Left cardiac atrium (tissue), 4 donors: ENCODE data around the gene UQCC2. TPM values are rescaled to one million over a fixed set of nuclear protein-coding genes. Genes with fewer than 3 reads are reported as not detected.

Experiments used
- ATAC-seq, 2 donors: fragments of 200-7000 bp; cut with Tn5 transposase; one replicate each; pipeline ENCODE4 v1.9.1; 2020; ENCODE audit warnings: mild to moderate bottlenecking in 2 of 2, moderate library complexity in 2 of 2
- DNase-seq: peaks from one replicate; pipeline ENCODE4 v3.0.0-alpha.2; 2020
- intact Hi-C, 2 donors: fragments of 100-400 bp; cut with DNase I; formaldehyde crosslinking; loops; one replicate each; pipeline versions ENCODE4 v1.14.1 to v1.15.1; 2022 to 2023
- total RNA-seq, 2 donors: library from RNA; stranded (reverse); fragmentation: NEBNext Ultra II Directional; extraction: Animal tissue kit (Norgen Biotek cat#: 25700); gene quantifications; one replicate each; pipeline ENCODE4 v1.2.1, GENCODE V29; 2021
- donor health status: DM: no; HTN: yes; CAD: no.
- donor health status: DM: no; HTN: yes; CAD: no; lungs with severe emphysema.
- donor health status: DM: yes; HTN: yes; CAD: no.
- donor health status: Dilated cardiomyopathy.

Gene UQCC2
- total RNA-seq, 2 donors from 2014 or later, result 183 to 203 TPM

DNA sequence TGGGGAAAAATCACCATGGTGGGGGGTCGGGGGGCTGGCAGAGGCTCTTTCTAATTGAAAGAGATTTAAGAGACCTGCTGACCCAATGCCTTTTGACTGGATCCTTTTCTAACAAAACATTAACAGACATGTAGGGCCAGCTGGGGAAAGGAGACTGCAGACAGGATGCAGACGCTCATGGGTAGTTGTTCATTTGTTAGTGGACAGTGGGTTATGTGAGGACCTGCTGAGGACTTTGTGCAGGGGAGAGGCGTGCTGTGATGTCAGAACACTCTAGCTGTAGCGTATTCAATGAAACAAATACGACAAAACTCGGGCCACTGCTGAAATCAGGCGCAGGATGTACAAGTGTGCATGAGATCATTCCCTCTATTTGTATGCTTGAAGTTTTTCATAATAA is 34.0 kb upstream of the UQCC2 start:
- DNase-seq (no peak), ATAC-seq (no peak)
- intact Hi-C loops, result loop anchor here in 1 of 2 donors (2.0 kb wide), 1 partner anchor 17 kb away; no protein-coding TSS in a partner anchor

DNA sequence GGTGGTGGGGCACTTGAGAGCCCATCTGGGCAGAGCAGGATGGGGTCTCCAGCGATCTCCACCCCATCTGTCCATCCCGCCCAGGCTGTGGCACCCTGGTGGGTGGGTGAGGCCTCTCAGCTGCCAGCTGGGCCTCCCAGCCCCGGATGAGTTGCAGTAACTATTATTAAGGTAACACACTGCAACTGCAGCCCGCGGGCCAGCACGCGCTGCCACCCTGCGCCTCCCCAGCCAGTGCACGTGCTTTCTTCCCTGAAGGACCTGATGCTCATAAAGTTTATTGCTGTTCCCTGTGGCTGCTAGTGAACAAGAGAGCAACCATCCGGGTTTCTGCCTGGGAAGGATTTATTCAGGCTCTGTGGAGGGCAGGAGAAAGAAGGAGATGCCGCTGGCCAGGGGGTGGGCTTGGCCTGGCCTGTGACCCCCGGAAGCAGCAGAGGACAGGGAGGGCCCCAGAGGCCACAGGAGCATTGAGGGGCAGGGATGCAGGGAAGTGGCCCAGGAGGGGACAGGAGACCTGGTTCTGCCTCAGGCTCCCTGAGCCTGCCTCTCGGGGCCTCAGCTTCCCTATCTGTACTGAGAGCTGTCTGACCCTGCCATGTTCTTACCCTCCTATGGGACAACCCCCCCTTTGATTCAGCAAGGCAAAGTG is 33.5 kb upstream of the UQCC2 start:
- DNase-seq (no peak), ATAC-seq (no peak)
- intact Hi-C loops, result loop anchor here in 1 of 2 donors (2.0 kb wide), 1 partner anchor 18 kb away; no protein-coding TSS in a partner anchor

DNA sequence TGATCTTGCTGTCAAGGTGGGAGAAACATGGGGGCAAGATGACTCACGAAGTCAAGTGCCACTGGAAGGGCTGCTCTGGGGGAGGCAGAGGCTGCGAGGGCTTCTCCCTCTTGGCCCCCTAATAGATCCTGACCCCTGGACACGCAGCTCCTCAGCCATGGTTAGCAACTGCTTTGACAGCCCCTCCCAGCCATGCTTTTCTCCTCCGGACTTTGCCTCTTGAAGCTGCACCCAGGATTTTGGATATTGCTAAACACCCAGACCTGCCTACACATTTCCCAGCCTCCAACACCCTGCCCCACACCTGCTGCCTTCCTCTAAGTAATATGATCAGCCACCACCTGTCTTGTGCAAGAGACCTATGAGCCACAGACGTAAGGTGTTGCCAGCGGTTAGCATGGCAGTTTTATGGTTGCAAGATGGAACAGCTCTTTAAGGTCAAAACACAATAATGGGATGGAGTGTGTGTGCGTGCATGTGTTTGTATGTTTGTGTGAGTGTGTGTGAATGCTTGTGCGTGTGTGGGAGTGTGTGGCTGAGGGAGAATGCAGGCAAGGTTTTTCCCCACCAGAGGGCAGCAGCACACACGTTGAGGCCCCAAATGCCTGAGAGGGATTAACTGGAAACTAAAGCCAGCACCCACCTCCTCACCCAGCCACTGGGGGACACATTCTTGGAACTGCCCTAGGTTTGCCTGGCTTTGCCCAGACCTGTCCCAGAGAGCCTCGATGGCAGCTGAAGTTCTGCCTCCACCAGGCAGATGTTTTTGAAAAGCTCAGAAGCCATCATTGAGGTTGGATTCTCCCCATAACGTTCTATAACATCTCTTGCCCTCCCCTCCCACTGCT is 32.7 kb upstream of the UQCC2 start:
- intact Hi-C loops, result loop anchor here in 1 of 2 donors (2.0 kb wide), 1 partner anchor 19 kb away; no protein-coding TSS in a partner anchor
- ATAC-seq, result peak; percentile 33 to 38
- peak; percentile 76 for DNase-seq

DNA sequence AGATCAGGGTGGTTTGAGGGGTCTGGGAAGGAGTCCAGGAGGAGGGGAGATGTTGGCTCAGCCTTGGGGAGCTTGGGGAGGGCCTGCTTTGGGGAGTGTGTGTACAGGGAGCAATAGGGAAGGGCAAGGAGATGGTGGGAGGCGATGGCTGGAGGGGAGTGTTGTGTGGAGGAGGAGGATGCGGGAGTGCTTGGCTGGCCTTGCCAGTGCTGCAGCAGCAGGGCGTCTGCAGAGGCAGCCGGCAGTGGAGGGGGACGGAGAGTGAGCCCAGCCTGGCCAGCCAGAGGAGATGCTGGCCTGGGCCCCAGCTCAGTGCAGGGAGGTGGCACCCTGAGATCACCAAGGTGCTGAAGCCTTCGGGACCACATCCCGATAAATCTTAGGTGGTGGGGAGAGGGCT is 31.3 kb upstream of the UQCC2 start:
- DNase-seq (no peak), ATAC-seq (peak in 1 of 2 donors; percentile 3)
- intact Hi-C loops, result no loop called here

DNA sequence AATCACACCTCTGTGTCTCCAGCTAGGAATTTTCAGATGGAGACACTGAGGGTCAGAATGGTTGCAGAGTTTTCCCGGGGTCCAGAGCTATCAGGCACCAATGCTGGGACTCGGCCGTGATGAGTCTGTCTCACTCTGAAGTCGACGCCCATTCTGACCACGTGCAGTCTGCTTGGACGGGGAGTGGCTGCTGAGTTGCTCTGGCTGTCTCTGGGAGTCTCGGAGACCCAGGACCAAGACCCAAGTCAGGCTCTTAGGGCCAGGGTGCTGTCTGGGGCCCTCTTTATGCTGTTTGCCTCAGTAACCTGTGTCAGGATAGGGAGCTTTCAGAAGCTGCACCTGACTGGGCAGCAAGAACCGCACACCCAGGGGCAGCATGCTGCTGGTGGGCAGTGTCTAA is 30.6 kb upstream of the UQCC2 start:
- intact Hi-C loops, result no loop called here
- ATAC-seq, result no peak

DNA sequence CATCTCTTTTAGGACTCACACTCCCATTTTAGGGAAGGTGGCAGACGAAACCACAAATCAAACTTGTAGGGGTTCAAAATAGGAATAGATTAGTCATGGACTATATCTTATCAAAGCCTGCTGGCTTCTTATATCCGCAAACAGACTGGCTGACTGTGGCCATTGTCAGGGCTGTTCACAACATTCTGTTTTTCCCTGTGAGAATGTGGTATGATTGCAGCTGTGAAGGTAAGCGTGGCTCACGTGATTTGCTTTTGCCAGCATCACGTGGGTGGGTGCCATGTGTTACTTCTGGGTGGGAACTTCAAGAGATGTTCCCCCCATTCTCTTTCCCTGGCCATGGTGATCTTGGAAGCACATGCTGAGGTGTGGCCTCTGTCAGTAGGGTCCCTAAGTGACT is 29.3 kb upstream of the UQCC2 start:
- no peak for DNase-seq
- ATAC-seq, result no peak
- intact Hi-C loops, result no loop called here

More for the DNA sequence above, 30.6 kb upstream of the UQCC2 start:
- DNase-seq, result no peak

DNA sequence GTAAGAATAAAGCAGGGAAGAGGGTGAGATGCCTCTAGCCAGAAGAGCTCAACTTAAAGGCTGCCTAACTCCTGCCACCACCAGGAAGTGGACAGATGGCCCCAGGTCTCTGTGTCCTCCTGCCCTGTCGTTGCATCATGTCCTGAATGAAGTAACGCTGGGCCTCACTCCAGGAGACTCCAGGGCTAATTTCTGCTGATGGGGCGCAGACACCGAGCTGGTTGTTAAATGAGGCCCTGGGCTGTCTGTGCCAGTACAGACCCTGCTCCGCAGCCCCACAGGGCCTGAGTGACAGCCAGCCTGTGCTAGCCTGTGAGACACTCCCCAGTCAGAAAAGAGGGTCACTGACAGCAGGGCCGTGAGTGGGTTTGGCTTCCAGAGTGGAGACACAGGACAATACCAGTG is 28.7 kb upstream of the UQCC2 start:
- intact Hi-C loops, result no loop called here
- ATAC-seq, result peak in 1 of 2 donors; percentile 6
- no peak for DNase-seq

DNA sequence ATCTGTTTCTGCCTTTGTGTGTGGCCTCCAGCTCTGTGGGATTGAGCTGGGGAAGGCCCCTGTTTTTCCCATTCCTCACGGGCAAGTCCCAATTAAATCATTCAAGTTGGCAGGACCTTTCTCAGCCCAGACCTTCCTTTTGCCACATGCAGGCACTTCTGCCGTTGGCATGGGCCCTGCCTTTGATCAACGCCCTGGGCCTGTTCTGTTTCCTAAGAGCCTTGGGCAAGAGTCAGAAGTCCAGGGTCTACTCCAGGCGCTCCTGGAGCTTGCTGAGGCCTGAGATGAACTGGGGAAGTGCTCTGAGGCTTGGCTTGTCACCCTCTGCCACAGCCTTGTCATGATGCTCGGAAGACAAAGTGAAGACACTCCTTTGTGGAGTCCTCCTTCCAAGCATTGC is 28.1 kb upstream of the UQCC2 start:
- ATAC-seq (no peak), DNase-seq (no peak)
- intact Hi-C loops, result no loop called here

DNA sequence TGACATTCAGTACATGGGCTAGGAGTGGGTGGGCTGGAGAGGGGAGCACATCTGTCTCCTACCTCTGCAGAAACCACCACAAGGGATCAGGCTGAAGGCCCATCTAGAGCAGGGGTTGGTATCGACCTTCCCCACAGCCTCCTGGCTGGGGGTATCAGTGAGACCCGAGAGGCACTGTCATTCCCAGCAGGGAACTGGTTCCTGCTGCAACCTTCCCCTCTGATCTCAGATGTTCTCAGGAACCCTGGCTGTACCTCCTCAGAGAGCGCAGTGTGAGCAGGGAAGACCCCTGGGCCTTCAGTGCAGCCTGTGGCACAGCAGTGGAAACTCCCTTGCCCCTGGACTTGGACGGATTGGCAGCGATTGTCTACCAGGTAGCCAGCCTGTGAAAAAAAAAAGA is 27.4 kb upstream of the UQCC2 start:
- DNase-seq, result no peak
- intact Hi-C loops, result no loop called here
- ATAC-seq, result no peak

DNA sequence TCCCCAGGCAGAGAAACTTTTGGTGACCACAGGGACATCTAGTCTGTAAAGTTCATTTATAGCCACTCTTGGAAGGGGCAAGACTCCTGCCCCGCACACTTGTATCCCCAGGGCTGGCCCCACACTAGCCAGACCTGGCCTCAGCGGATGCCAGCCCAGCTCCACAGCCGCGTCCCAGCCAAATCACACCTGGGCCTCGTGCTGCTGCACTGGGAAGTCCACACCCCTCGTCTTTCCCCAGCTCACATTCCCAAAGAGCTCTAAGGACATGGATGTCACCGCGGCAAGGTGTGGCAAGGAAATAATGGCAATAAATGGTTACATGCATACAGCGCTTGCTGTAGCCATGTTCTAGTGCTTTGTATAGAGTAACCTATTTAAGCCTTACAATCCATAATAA is 26.7 kb upstream of the UQCC2 start:
- DNase-seq (no peak), ATAC-seq (no peak)
- intact Hi-C loops, result no loop called here

DNA sequence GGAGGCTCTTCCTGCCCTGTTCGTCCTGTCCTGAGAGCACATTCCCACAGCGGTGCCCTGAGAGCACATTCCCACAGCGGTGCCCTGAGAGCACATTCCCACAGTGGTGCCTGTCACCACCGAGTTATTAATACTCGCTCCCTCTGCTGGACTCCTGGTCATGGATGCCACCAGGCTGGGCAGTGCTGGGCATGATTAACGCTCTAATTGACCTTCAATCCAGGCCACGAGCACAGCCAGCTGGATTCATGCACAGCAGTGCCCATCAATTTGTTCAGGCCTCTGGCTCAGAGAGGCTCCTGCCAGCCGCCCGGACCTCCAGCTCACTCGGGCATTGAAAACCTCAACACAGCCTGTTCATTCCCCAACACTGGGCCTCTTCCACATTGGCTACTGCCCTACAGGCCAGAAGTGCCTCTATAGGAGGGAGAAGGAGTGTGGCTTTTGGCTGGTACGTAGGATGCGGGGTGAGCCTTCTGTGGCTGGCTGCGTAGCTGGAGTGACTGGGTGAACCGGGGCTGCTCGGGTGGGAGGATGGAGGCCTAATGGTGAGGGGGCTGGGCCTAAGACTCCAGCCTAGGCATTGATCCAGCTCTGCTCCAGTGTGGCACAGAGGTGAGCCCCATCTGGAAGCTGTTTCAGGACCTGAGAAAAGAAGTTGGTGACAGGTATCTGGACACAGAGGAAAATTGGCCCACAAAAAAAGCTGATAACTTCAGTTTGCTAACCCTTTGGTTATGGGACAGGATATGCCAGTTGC is 25.9 kb upstream of the UQCC2 start:
- ATAC-seq (peak; percentile 85 to 87), DNase-seq (peak; percentile 54)
- intact Hi-C loops, result no loop called here

DNA sequence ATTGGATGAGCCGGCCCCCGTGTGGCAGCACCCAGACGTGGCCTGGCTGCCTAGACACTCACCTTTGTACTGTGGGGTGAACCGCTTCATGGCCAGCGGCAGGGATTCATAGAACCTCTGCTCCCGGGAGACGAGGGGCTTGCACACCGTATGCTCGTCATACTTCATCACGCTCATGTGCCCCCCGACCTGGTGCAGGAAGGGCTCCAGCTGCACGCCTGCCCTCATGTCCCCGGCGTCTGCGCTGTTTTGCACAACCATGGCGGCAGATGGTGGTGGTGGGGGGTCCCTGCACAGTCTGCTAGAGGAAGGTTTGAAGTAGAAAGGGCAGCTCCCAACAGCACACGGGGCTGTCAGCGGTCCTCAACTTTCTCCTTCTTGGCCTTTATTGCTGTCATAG is 23.7 kb upstream of the UQCC2 start:
- ATAC-seq (no peak), DNase-seq (no peak)
- intact Hi-C loops, result no loop called here

DNA sequence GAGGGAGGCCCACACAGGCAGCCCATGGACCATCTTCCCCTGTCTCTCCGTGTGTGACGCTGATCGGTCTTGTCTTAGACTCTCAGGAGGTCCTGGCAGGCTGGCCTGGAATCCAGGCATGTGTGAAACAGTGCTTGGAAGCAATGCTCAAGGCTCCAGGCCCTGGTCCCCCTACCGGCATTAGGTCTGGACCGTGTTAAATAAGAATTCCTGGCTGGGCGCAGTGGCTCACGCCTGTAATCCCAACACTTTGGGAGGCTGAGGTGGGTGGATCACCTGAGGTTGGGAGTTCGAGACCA is 22.2 kb upstream of the UQCC2 start:
- no peak for DNase-seq
- no peak for ATAC-seq
- intact Hi-C loops, result no loop called here

DNA sequence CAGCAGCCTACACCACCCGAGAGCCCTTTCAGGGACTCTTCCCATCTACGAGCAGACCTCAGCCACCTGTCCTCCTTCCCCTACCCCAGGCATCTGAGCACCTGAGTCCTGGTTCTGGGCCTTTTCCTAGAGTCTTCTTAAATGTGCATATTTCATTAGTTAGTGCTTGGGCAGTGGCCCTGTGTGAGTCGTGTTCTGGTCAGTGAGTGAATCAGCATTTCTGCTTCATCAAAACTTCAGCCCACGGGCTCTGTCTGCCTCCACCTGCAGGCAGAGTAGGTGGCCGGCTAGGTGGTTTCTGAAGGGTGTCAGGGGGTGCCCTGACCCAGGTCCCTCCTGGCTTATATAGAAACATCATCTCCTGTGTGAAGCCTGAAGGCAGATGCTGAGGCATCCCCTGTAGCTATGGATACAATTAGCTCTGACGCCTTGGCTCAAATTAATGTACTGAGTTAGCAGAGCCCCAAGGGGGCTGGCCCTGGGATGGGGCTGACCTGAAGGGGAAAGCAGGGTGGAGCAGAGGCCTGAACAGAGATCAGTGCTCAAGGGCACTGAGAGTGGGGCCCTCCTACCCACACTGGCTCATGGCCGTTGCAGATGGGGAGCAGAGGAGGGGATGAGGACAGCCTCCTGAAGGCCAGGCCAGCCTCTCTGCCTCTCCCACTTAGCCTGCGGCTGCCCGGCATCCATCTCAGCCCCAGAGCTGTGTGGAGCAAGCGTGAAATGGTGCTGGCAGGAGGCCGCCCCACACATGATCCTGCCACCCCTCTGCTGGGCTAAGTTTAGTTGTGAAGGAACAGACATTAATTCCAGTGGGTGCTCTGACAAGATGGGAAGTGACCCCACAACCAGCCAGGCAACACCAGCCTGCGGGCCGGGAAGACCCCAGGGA is 21.6 kb upstream of the UQCC2 start:
- ATAC-seq, result no peak
- intact Hi-C loops, result no loop called here
- DNase-seq, result no peak

DNA sequence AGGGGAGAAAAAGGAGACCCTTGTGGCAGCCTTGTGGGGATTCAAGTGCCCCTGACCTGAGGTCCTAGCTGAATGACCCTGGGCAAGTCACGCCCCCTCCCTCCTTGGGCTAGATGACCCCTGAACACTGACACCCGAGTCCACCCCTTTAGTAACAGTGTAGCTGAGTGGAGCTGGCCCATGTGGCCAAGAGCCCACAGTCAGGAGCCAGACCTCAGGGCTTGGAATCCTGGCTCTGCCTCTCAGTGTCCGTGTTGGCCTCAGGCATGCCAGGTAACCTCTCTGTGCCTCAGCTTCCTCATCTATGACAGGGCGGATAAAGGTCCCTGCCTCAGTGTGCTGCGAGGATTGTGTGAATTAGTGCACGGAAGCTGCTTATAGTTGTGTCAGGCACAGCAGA is 20.9 kb upstream of the UQCC2 start:
- no peak for ATAC-seq
- intact Hi-C loops, result no loop called here
- no peak for DNase-seq

DNA sequence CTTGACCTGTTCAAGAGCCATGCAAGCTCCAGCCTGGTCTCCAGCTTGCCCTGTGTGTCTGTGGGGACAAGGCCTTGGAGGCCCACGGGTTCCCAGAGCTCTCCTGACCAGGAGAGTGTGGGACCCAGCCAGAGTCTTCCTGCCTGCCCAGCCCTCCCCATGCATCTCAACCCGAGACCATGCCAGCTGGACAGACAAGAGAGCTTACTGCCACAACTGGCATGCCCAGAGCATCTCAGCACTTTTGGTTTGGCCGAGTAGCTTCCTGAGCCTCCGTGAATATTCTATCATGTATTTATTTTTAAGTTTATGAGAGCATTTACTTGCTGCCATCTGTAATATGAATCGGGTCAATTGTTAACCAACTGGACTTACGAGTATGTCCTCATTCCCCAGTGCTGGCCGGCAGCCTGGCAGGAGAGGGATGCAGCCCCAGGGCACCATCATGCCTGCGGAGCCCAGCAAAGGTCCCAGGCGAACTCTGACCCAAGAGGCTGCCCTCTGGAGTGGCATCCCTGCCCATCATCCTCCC is 20.3 kb upstream of the UQCC2 start:
- DNase-seq (no peak), ATAC-seq (peak in 1 of 2 donors; percentile 38)
- intact Hi-C loops, result no loop called here

DNA sequence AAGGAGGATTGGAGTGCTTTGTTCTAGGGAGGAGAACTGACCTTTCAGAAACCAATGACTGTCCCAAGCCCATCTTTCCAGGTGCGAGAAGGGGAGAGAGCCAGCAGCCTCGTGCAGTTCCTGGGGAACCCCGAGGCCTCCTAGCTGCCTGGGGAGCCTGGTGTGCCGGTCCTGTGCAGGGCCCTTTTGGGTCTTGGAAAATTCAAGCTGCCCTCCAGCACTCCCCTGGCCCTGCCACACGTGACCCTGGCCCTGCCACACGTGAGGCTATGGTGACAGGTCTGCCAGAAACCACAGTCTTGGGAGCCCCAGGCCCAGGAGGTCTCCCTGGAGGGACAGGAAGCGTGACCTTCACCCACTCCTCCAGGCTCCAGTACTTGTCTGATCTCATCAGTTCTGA is 19.5 kb upstream of the UQCC2 start:
- intact Hi-C loops, result no loop called here
- DNase-seq, result no peak
- no peak for ATAC-seq

DNA sequence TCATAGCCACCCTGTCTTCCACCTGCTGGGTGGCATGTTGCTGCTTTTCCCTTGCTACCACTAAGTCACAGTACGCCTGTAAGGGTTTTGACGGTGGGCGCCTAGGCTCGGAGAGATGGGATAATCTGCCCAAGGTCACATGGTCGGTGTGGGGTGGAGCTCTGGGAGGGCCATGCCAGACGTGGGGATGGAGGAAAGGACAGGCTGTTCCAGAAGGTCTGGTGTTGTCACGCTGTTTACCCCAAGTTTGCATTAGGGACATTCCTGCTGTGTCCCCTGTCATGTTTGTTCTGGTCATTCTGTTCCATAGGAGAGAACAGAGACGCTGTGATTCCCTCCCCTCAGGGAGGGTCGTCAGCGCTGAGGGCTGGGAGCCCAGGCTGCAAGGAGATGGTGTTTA is 19.1 kb upstream of the UQCC2 start:
- intact Hi-C loops, result no loop called here
- peak in 1 of 2 donors; percentile 5 for ATAC-seq

DNA sequence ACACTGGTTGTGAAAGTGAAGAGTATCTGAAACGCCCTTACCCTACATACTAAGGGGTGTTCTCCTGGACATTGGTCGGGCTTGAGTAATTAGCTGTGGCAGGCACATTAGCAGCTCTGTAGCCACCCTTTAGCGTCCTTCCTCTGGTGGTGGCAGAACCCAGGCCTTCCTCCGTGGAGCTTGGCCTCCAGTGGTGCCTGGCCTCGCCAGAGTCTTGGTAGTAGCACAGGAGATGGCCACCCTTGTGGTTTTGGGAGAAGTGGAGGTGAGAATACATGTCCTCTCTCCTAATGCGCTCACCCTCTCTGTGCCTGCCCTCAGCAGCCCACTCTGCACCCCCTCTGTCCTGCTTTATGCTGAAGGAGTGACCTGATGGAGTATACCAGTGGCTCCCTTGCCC is 17.6 kb upstream of the UQCC2 start:
- ATAC-seq (no peak), DNase-seq (no peak)
- intact Hi-C loops, result no loop called here

More for the DNA sequence above, 19.1 kb upstream of the UQCC2 start:
- DNase-seq, result no peak
